Neural progenitor cell (in vitro differentiated cells): Measurements from ENCODE around the gene PRMT7. TPM values are rescaled to one million over a fixed set of nuclear protein-coding genes. Genes with fewer than 3 reads are reported as not detected.

Experiments
- DNase-seq: peaks from one replicate; pipeline ENCODE4 v3.0.0-alpha.2; 2016; ENCODE audit warnings: low spot score
- H2AFZ ChIP-seq: fragments of 200-600 bp; sonication (generic); replicated peaks from 2 replicates; pipeline ENCODE4 v1.6.1; 2016; ENCODE audit warnings: antibody characterized with exemption
- H3F3A ChIP-seq: fragments of 200-600 bp; sonication (generic); 2 replicates; pipeline ENCODE4 v1.6.1; 2016; ENCODE audit warnings: antibody characterized with exemption, low read depth
- H3K27ac ChIP-seq: fragments of 200-600 bp; sonication (generic); 2 replicates; pipeline ENCODE4 v1.5.1; 2016; ENCODE audit warnings: mild to moderate bottlenecking
- H3K27me3 ChIP-seq: fragments of 200-600 bp; sonication (generic); 2 replicates; pipeline ENCODE4 v1.6.1; 2016; ENCODE audit warnings: mild to moderate bottlenecking, moderate library complexity
- H3K36me3 ChIP-seq: fragments of 200-600 bp; sonication (generic); 2 replicates; pipeline ENCODE4 v1.5.1; 2016
- H3K4me1 ChIP-seq: fragments of 200-600 bp; sonication (generic); 2 replicates; pipeline ENCODE4 v1.6.1; 2016; ENCODE audit warnings: mixed run types
- H3K4me2 ChIP-seq: fragments of 200-600 bp; sonication (generic); 2 replicates; pipeline ENCODE4 v1.6.1; 2016
- H3K4me3 ChIP-seq: fragments of 200-600 bp; sonication (generic); 2 replicates; pipeline ENCODE4 v1.5.1; 2016
- H3K79me2 ChIP-seq: fragments of 200-600 bp; sonication (generic); 2 replicates; pipeline ENCODE4 v1.6.1; 2016; ENCODE audit warnings: low read depth
- H3K9ac ChIP-seq: fragments of 200-600 bp; sonication (generic); 2 replicates; pipeline ENCODE4 v1.6.1; 2016
- H3K9me3 ChIP-seq: fragments of 200-600 bp; sonication (generic); 2 replicates; pipeline ENCODE4 v1.5.1; 2016; ENCODE audit warnings: low read depth
- H4K20me1 ChIP-seq: fragments of 200-600 bp; sonication (generic); 2 replicates; pipeline ENCODE4 v1.6.1; 2016; ENCODE audit warnings: low read depth
- H3K27ac Mint-ChIP-seq: 3 replicates; pipeline ENCODE4 v1.8.0; 2021; ENCODE audit warnings: mixed read lengths
- H3K27me3 Mint-ChIP-seq: 2 replicates; pipeline ENCODE4 v1.8.0; 2022; ENCODE audit warnings: low read depth, mild to moderate bottlenecking, inconsistent platforms, moderate library complexity, mixed read lengths; ENCODE audit not compliant: insufficient read depth
- H3K36me3 Mint-ChIP-seq: 3 replicates; pipeline ENCODE4 v1.8.0; 2021; ENCODE audit warnings: mixed read lengths
- H3K4me1 Mint-ChIP-seq: 3 replicates; pipeline ENCODE4 v1.8.0; 2021; ENCODE audit warnings: mixed read lengths
- H3K4me3 Mint-ChIP-seq: 3 replicates; pipeline ENCODE4 v1.8.0; 2021; ENCODE audit warnings: mild to moderate bottlenecking, moderate library complexity, mixed read lengths
- H3K9me3 Mint-ChIP-seq: 3 replicates; pipeline ENCODE4 v1.8.0; 2020; ENCODE audit warnings: mixed read lengths
- EZH2 ChIP-seq: fragments of 200-600 bp; sonication (generic); IDR thresholded peaks from 2 replicates; pipeline ENCODE4 v1.6.1; 2017; ENCODE audit warnings: antibody characterized with exemption, mild to moderate bottlenecking, moderate library complexity
- EZH2phosphoT487 ChIP-seq: fragments of 200-600 bp; sonication (generic); IDR thresholded peaks from 2 replicates; pipeline ENCODE4 v1.6.1; 2017; ENCODE audit warnings: antibody characterized with exemption
- total RNA-seq: library from RNA; depleted of rRNA; stranded (reverse); fragments of >200 nt; gene quantifications from 2 replicates; pipeline ENCODE4 v1.2.3, GENCODE V29; 2015; ENCODE audit warnings: low replicate concordance
- TF ChIP-seq, protein P1 (sequence below): fragments of 200-600 bp; sonication (generic); IDR thresholded peaks from 2 replicates; pipeline ENCODE4 v1.5.1; 2017; ENCODE audit warnings: antibody characterized with exemption, mild to moderate bottlenecking

The PRMT7 gene
- total RNA-seq, 1 donor from 2014 or later, result 70.2 TPM

DNA sequence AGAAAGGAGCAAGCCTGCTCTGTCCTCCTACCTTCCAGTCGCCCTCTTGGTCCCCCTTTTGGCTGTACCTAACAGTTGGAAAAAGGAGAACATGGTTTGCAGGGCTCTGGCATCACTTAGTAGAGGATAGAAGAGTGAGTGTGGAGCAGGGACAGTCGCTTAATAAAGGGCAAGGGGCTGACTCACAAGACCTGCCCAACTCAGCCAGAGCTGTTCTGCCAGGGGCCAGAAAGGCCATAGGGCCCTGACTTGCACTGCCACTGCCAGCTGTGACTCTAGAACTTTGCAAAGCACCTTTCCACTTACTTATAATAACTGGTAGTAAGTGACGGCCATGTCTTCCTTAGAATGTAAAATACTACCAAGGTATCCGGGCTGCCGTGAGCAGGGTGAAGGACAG is 13.5 kb downstream of the PRMT7 start:
- Mint-ChIP-seq H3K27ac (no peak overlapping the region), H3K36me3 (peaks cover 13% of the 10 kb centered on the region), H3K27me3 (peaks cover 2% of the 10 kb centered on the region), H3K9me3 (no peaks in the 10 kb centered on the region), H3K4me3 (no peak overlapping the region), H3K4me1 (peaks cover 15% of the 10 kb centered on the region)
- Histone ChIP-seq H3K4me2 (no peak overlapping the region), H4K20me1 (peaks cover 3% of the 10 kb centered on the region), H3K36me3 (no peaks in the 10 kb centered on the region), H3K9me3 (no peaks in the 10 kb centered on the region), H3K27ac (no peak overlapping the region), H3K9ac (no peak overlapping the region), H3K27me3 (no peaks in the 10 kb centered on the region), H3K4me1 (no peaks in the 10 kb centered on the region), H3F3A (peaks cover 20% of the 10 kb centered on the region), H3K4me3 (no peak overlapping the region), H3K79me2 (no peaks in the 10 kb centered on the region), H2AFZ (no peak overlapping the region)
- TF ChIP-seq EZH2, result no peak
- no peak for TF ChIP-seq EZH2phosphoT487
- TF ChIP-seq, protein P1, sequence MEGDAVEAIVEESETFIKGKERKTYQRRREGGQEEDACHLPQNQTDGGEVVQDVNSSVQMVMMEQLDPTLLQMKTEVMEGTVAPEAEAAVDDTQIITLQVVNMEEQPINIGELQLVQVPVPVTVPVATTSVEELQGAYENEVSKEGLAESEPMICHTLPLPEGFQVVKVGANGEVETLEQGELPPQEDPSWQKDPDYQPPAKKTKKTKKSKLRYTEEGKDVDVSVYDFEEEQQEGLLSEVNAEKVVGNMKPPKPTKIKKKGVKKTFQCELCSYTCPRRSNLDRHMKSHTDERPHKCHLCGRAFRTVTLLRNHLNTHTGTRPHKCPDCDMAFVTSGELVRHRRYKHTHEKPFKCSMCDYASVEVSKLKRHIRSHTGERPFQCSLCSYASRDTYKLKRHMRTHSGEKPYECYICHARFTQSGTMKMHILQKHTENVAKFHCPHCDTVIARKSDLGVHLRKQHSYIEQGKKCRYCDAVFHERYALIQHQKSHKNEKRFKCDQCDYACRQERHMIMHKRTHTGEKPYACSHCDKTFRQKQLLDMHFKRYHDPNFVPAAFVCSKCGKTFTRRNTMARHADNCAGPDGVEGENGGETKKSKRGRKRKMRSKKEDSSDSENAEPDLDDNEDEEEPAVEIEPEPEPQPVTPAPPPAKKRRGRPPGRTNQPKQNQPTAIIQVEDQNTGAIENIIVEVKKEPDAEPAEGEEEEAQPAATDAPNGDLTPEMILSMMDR, result no peak
- no peak for DNase-seq

DNA sequence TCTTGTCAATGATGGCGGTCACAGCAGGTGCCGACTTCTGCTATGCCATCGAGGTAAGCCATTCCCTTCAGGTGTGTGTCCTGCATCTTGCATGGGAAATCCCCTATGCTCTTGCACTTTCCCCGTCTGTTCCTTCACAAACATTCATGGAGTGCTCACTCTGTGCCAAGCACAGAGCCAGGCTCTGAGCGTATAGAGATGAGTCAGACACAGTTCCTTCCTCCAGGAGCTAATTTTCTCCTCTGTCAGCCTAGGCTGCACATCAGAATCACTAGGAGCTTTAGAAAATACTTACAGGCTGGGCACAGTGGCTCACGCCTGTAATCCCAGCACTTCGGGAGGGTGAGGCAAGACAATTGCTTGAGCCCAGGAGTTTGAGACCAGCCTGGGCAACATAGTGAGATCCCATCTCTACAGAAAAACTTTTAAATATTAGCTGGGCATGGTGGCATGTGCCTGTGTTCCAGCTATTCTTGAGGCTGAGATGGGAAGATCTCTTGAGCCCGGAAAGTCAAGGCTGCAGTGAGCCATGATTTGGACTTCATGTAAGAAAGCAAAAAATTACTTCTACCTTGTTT is 14.1 kb downstream of the PRMT7 start:
- H3K9me3 ChIP-seq, result no peaks in the 10 kb centered on the region
- H3K9ac ChIP-seq, result no peak overlapping the region
- H3K4me1 Mint-ChIP-seq, result peaks cover 13% of the 10 kb centered on the region
- H3K27ac Mint-ChIP-seq, result no peak overlapping the region
- H3K27me3 Mint-ChIP-seq, result peaks cover 2% of the 10 kb centered on the region
- H3K79me2 ChIP-seq, result no peaks in the 10 kb centered on the region
- H3K27me3 ChIP-seq, result no peaks in the 10 kb centered on the region
- H3K4me3 Mint-ChIP-seq, result no peak overlapping the region
- H3K9me3 Mint-ChIP-seq, result no peaks in the 10 kb centered on the region
- H3K4me2 ChIP-seq, result no peak overlapping the region
- no peaks in the 10 kb centered on the region for H3K4me1 ChIP-seq
- H3K36me3 ChIP-seq, result no peaks in the 10 kb centered on the region
- peaks cover 3% of the 10 kb centered on the region for H4K20me1 ChIP-seq
- no peak overlapping the region for H3K4me3 ChIP-seq
- H2AFZ ChIP-seq, result no peak overlapping the region
- no peak overlapping the region for H3K27ac ChIP-seq
- peaks cover 22% of the 10 kb centered on the region for H3F3A ChIP-seq
- H3K36me3 Mint-ChIP-seq, result peaks cover 12% of the 10 kb centered on the region
- TF ChIP-seq EZH2 (no peak), EZH2phosphoT487 (no peak)
- TF ChIP-seq, protein P1, result no peak
- DNase-seq, result no peak

DNA sequence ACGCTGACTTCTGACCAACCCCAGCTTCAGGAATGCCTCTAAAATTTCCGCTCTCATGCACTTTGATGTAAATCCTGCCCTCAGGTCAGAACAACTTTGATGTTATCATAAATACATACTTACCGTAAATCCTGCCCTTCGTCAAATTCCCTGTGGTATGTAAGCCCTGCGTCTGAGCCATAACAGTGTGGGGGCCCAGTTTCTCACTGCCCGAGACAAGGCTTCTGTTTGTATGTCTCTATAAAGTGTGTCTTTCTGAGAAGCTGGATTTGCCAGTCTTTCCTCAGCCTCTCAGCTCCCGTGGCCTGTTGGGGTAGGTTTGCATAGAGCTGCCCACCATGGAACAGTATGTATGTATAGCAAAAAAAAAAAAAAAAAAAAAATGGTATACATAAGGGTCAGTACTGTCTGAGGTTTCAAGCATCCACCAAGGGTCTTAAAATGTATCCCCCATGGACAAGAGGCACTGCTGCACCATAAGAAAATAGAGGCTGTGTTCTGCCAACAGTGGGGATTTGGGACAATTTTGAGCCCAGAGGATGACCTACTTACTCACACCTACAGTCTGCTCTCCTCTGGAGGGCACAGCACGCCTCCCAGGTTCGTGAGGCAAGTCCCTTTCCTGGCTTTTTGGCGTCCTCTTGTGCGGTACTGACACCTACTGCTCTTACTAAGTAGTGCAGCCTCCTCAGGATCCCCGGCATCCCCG is 17.5 kb downstream of the PRMT7 start:
- H3K36me3 ChIP-seq, result no peaks in the 10 kb centered on the region
- peaks cover 22% of the 10 kb centered on the region for H3F3A ChIP-seq
- peaks cover 3% of the 10 kb centered on the region for H4K20me1 ChIP-seq
- peaks cover 3% of the 10 kb centered on the region for H3K36me3 Mint-ChIP-seq
- no peaks in the 10 kb centered on the region for H3K79me2 ChIP-seq
- DNase-seq, result peak; percentile 94
- no peak overlapping the region for H3K27ac Mint-ChIP-seq
- no peaks in the 10 kb centered on the region for H3K27me3 ChIP-seq
- peaks cover 2% of the 10 kb centered on the region for H3K27me3 Mint-ChIP-seq
- TF ChIP-seq, protein P1, result peak; percentile 85
- no peak for TF ChIP-seq EZH2
- no peak for TF ChIP-seq EZH2phosphoT487
- no peaks in the 10 kb centered on the region for H3K9me3 ChIP-seq
- no peak overlapping the region for H3K4me2 ChIP-seq
- no peaks in the 10 kb centered on the region for H3K9me3 Mint-ChIP-seq
- no peak overlapping the region for H3K27ac ChIP-seq
- H3K4me1 ChIP-seq, result no peaks in the 10 kb centered on the region
- peaks cover 15% of the 10 kb centered on the region for H3K4me1 Mint-ChIP-seq
- H3K9ac ChIP-seq, result no peak overlapping the region
- H3K4me3 ChIP-seq, result no peak overlapping the region
- no peak overlapping the region for H3K4me3 Mint-ChIP-seq
- H2AFZ ChIP-seq, result no peak overlapping the region
